OCI-LY3 (cell line): ENCODE results near the gene APOBEC3F.
"Not testable (repeated sequence)": the region's sequence is repeated elsewhere in the genome, so short reads cannot be mapped to it uniquely, and the experiment has no call there.

ENCODE experiments used
- H2AFZ ChIP-seq: fragments of 200-600, 300-600 bp; shearing (Covaris generic); 2 replicates; pipeline ENCODE4 v1.6.0; 2014; ENCODE audit warnings: antibody characterized with exemption, low read depth, low read length
- H3K27ac ChIP-seq: fragments of 200-600, 300-600 bp; sonication (generic); 2 replicates; pipeline ENCODE4 v1.5.1; 2014; ENCODE audit warnings: mild to moderate bottlenecking, low read length, moderate library complexity, mixed read lengths
- H3K27me3 ChIP-seq: fragments of 200-600, 300-600 bp; sonication (generic); 2 replicates; pipeline ENCODE4 v1.6.1; 2014; ENCODE audit warnings: low read depth, low read length, mixed read lengths
- H3K36me3 ChIP-seq: fragments of 200-600, 300-600 bp; sonication (generic); replicated peaks from 2 replicates; pipeline ENCODE3; 2014; ENCODE audit warnings: low read depth, low read length, mixed read lengths
- H3K4me1 ChIP-seq: fragments of 300-600, 200-600 bp; sonication (generic); 2 replicates; pipeline ENCODE4 v1.6.1; 2014; ENCODE audit warnings: low read length, mixed read lengths
- H3K4me2 ChIP-seq: fragments of 200-600, 300-600 bp; sonication (generic); 2 replicates; pipeline ENCODE4 v1.6.1; 2014; ENCODE audit warnings: low read length, mixed read lengths
- H3K4me3 ChIP-seq: fragments of 300-600, 200-600 bp; sonication (generic); 2 replicates; pipeline ENCODE4 v1.5.1; 2014; ENCODE audit warnings: antibody characterized with exemption, mild to moderate bottlenecking, low read length, moderate library complexity
- H3K79me2 ChIP-seq: fragments of 300-600, 200-600 bp; shearing (Covaris generic); 2 replicates; pipeline ENCODE4 v1.6.1; 2014; ENCODE audit warnings: mild to moderate bottlenecking, low read length, mixed read lengths
- H3K9ac ChIP-seq: fragments of 300-600, 200-600 bp; shearing (Covaris generic); 2 replicates; pipeline ENCODE4 v1.6.0; 2014; ENCODE audit warnings: mild to moderate bottlenecking, low read length, moderate library complexity
- H3K9me3 ChIP-seq: fragments of 200-600, 300-600 bp; shearing (Covaris generic); 2 replicates; pipeline ENCODE4 v1.6.1; 2014; ENCODE audit warnings: low read length, mixed read lengths; ENCODE audit not compliant: insufficient read depth
- H4K20me1 ChIP-seq: fragments of 200-600, 300-600 bp; sonication (generic); 2 replicates; pipeline ENCODE4 v1.6.1; 2016; ENCODE audit warnings: low read length, mixed read lengths; ENCODE audit not compliant: insufficient read depth
- EZH2phosphoT487 ChIP-seq: fragments of 200-600 bp; shearing (Covaris generic); IDR thresholded peaks from 2 replicates; pipeline ENCODE4 v1.6.1; 2018; ENCODE audit warnings: antibody characterized with exemption, mixed run types, low read depth
- TF ChIP-seq, protein P1 (sequence below): fragments of 200-600, 300-600 bp; sonication (generic); IDR thresholded peaks from 2 replicates; pipeline ENCODE4 v1.5.1; 2014; ENCODE audit warnings: antibody characterized with exemption, low read length, low read depth

Gene APOBEC3F

DNA sequence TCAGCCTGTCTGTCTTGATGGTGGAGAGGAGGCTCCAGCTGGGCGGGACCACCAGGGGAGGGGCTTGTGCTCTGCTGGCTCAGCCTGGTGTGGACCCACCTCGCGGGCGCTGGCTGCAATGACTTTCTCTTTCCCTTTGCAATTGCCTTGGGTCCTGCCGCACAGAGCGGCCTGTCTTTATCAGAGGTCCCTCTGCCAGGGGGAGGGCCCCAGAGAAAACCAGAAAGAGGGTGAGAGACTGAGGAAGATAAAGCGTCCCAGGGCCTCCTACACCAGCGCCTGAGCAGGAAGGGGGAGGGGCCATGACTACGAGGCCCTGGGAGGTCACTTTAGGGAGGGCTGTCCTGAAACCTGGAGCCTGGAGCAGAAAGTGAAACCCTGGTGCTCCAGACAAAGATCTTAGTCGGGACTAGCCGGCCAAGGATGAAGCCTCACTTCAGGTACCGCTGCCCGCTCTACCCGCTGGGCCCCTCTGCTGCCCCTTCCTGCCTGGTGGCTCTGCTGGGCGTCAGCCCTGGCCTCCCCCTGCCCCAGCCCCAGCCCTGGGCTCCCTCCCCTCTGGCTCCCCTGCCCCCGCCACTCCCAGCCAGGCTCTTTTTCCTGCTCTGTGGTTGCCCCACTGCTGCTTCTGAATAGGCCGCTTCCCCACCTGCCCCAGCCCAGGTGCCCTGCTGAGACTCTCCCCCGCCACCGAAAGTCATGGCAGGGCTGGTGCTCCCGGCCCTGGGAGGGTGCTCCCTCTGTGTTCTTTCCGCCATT is at the start of gene APOBEC3F:
Gene APOBEC3F (plus strand): TSS at position 327 of the 759 bp plus-strand sequence. CDS start 97 bp downstream, at position 424.
- Histone ChIP-seq H3K4me3 (peak within 1 kb of the TSS; percentile 80), H3K9ac (peak within 1 kb of the TSS; percentile 68), H2AFZ (peak within 1 kb of the TSS; percentile 41), H3K4me2 (peak within 1 kb of the TSS; percentile 79), H3K27ac (peak within 1 kb of the TSS; percentile 30)
- not testable (repeated sequence) for H3K27me3 ChIP-seq, H4K20me1 ChIP-seq, H3K9me3 ChIP-seq, H3K36me3 ChIP-seq, H3K79me2 ChIP-seq, H3K4me1 ChIP-seq

DNA sequence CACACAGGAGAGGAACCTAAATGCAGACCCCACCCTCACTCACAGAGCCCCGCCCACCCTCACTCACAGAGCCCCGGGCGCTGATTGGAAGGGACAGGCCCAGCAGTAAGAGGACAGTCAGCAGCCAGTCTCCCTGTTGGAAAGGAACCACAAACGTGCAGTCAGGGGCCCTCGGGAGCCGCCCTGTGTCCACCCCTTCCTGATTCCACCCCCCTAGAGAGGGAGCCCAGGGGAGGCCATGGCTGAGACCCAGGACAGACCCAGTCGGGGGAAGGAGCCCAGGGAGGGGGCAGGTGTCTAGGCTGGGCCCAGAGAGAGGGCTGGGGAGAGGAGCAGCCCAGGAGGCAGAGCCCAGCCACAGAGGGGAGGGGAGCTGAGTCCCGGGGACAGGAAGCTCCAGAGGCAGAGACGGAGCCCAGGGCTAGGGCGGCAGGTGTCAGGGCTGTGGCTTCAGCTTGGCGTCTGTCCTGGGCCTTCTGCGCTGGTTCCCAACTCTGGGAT is 47.7 kb upstream of the APOBEC3F start:
- not testable (repeated sequence) for H3K27ac ChIP-seq, H3K4me3 ChIP-seq, H3K79me2 ChIP-seq, H3K9me3 ChIP-seq, H2AFZ ChIP-seq, H3K9ac ChIP-seq, H3K36me3 ChIP-seq, H3K27me3 ChIP-seq, H4K20me1 ChIP-seq
- peak overlapping the region; percentile 11; the same call in 1 of the 2 replicates for H3K4me2 ChIP-seq
- H3K4me1 ChIP-seq = peaks cover 18% of the 10 kb centered on the region; the same call in 1 of the 2 replicates

DNA sequence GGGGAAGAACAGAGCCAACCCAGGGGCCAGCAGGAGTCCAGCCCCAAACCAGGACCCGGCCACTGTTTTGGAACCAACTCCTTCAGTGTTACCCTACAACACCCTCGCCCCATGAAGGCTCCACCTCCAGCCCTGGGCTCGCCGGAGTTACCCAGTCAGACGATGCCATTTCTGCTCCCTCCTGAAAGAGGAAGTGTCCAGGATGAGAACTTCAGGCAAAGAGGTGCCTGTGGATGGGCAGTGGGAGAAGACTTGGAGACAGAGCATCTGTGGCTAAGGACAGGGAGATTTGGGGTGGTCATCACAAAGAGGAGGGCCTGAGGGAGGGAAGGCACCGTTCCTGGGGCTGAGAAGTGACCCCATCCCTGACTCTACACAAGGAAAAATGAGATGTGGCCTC is 44.6 kb upstream of the APOBEC3F start:
- H3K9ac ChIP-seq = no peak overlapping the region
- no peaks in the 10 kb centered on the region for H3K9me3 ChIP-seq
- H3K27ac ChIP-seq = no peak overlapping the region
- H2AFZ ChIP-seq = no peak overlapping the region
- H3K4me3 ChIP-seq = no peak overlapping the region
- no peaks in the 10 kb centered on the region for H3K36me3 ChIP-seq
- H4K20me1 ChIP-seq = no peaks in the 10 kb centered on the region
- no peaks in the 10 kb centered on the region for H3K79me2 ChIP-seq
- H3K4me2 ChIP-seq = no peak overlapping the region
- TF ChIP-seq EZH2phosphoT487 = no peak
- TF ChIP-seq, protein P1, sequence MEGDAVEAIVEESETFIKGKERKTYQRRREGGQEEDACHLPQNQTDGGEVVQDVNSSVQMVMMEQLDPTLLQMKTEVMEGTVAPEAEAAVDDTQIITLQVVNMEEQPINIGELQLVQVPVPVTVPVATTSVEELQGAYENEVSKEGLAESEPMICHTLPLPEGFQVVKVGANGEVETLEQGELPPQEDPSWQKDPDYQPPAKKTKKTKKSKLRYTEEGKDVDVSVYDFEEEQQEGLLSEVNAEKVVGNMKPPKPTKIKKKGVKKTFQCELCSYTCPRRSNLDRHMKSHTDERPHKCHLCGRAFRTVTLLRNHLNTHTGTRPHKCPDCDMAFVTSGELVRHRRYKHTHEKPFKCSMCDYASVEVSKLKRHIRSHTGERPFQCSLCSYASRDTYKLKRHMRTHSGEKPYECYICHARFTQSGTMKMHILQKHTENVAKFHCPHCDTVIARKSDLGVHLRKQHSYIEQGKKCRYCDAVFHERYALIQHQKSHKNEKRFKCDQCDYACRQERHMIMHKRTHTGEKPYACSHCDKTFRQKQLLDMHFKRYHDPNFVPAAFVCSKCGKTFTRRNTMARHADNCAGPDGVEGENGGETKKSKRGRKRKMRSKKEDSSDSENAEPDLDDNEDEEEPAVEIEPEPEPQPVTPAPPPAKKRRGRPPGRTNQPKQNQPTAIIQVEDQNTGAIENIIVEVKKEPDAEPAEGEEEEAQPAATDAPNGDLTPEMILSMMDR = no peak
- H3K27me3 ChIP-seq = no peaks in the 10 kb centered on the region
- H3K4me1 ChIP-seq = peaks cover 18% of the 10 kb centered on the region; the same call in 1 of the 2 replicates

DNA sequence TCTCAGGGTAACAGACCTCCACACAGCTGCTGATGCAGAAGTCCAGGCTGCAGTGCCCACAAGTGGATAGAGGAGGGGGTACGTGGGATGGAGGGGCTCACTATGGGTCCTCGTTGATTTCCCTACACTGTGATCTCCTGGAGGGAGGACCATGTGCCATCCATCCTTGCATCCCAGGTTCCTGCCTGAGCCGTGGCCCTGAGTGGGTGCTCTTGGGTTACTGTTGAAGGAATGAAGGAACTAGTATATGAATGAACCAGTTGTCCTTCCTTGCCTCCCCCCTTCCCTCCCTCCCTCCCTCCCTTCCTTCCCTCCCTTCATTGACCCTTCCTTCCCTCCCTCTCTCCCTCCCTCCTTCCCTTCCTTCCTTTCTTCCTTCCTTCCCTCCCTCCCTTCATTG is 43.1 kb upstream of the APOBEC3F start:
- Histone ChIP-seq H3K27ac (no peak overlapping the region), H3K36me3 (no peaks in the 10 kb centered on the region), H3K9me3 (no peaks in the 10 kb centered on the region), H3K27me3 (no peaks in the 10 kb centered on the region), H3K79me2 (no peaks in the 10 kb centered on the region), H3K4me2 (no peak overlapping the region), H3K9ac (no peak overlapping the region), H3K4me3 (no peak overlapping the region), H2AFZ (no peak overlapping the region), H3K4me1 (peaks cover 21% of the 10 kb centered on the region), H4K20me1 (no peaks in the 10 kb centered on the region)
- TF ChIP-seq, protein P1 = no peak
- TF ChIP-seq EZH2phosphoT487 = no peak

DNA sequence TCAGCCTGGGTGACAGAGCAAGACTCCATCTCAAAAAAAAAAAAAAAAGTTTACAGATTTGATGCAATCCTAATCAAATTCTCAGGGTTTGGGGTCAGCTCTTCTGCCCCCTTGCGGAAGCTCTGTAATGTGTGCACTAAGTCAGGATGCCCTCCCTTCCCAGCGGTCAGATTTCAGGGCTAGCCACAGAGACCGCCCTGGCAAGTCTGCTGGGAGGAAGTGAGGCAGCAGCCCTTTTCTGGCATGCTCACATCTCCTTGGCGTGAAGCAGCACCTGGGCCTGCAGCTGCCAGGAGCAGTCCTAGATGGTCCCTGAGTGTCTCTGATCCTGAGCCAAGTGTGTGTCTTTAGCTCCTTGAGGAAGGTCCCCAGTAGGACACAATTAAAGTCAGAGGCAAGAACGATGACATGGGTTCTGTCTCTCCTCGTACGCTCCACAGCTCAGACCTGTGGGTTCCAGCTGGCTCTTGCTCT is 37.5 kb upstream of the APOBEC3F start:
- Histone ChIP-seq H3K9ac (no peak overlapping the region), H3K79me2 (no peaks in the 10 kb centered on the region), H3K4me3 (no peak overlapping the region), H3K4me1 (peaks cover 12% of the 10 kb centered on the region), H3K27me3 (no peaks in the 10 kb centered on the region), H3K9me3 (no peaks in the 10 kb centered on the region), H2AFZ (no peak overlapping the region; the same call in 1 of the 2 replicates), H3K36me3 (no peaks in the 10 kb centered on the region), H3K4me2 (peak overlapping the region; percentile 46), H4K20me1 (no peaks in the 10 kb centered on the region), H3K27ac (no peak overlapping the region)
- TF ChIP-seq, protein P1 = peak; percentile 87
- TF ChIP-seq EZH2phosphoT487 = no peak
